Hepatic stellate cell (primary cell): ENCODE measurements around the gene RFLNA.
A peak's percentile ranks its signal among the peaks of the same experiment; 100 is the strongest.

Source experiments
- DNase-seq: peaks from one replicate; pipeline ENCODE4 v3.0.0; 2011; ENCODE audit warnings: low spot score

RFLNA gene

DNA sequence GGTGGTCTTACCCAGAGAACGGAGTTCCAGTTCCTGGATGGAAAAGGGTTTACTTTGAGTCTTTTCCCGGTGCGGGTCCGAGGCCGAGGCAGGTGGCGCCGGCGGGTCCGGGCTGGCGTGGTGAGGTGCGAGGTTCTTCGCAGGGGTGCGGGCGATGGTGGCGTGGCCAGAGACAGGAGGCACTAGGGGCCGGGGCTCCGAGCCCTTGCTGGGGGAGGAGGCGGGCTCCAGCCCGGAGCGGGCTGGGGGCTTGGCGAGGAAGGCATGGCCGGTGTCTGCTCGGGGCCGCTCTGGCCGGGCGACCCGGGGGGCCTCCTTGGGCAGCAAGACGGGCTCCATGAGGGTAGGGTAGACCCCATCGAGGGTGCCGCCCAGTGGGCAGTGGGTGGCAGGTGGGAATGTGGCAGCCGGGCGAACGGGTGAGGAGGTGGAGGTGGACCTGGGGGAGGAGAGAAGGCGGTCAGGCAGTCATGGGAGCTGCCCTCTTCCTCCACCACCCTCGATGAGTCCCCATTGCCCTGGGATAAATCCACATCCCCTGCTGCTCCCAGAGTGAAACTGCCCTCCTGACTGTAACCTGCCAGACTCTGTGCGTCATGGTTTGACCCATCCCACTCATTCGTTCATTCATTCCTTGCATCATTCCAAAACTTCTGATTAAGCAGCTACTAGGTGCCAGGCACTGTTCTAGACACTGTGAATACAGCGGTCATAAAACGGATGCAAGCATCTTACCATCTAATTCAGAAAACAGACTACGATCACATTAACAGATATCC is 42.0 kb downstream of the RFLNA start:
- DNase-seq = no peak

GRCh38 chr12:124337622-124338021 is 42.7 kb downstream of the RFLNA start:
- no peak for DNase-seq

GRCh38 chr12:124338448-124338847 is 43.6 kb downstream of the RFLNA start:
- peak; percentile 43 for DNase-seq

DNA sequence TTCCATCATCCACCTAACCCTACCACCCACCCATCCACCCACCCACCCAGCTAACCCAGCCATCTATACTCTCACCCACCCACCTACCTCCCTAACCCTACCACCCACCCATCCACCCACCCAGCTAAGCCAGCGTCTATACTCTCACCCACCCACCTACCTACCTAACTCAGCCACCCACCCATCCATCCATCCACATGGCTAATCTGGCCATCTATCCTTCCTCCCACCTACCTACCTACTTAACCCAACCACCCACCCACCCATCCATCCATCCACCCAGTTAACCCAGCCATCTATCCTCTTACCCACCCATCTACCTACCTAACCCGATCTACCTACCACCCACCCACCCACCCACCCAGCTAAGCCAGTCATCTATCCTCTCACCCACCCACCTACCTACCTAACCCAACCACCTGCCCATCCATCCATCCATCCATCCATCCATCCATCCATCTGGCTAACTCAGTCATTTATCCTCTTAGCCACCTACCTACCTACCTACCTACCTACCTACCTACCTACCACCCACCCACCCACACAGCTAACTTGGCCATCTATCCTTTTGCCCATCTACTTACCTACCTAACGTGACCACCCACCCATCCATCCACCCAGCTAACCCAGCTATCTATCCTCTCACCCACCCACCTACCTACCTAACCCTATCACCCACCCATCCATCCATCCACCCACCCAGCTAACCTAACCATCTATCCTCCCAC is 44.1 kb downstream of the RFLNA start:
- no peak for DNase-seq

DNA sequence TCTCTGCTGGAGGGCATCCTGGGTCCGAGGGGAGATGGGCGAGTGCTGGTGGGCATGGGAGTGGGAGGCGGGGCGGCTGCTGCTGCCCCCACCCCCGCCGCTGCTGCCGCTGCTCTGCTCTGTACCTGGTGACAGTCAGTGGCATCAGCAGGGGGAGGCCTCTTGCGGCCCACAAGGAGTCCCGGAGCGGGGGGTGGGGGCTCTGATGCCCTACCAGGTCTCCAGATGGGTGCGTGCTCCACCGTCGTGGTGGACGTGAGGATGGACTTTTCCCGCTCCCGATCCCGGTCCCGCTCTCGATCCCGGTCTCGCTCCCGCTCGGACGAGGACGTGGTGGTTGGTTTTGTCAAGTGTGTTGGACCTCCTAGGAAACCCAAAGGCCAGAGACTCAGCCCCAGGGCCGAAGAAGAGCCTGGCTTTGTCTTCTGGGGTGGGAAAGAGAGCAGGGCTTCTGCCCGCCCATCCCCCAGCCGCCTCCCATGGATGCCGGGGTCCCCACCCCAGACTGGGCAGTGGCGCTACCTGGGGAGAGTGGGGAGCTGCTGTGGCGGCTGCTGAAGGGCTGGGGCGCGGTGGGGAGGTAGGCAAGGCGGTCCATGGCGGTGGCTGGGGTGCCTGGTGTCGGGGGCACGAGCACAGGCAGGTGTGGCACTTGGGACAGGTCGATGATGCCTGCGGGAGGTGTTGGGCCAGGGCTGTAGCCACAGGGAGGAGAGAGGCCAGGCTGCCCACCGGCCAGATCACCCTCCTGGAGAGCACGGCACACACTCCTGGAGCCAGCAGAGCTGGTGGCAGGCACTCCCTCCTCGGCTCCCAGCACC is 45.4 kb downstream of the RFLNA start:
- no peak for DNase-seq

DNA sequence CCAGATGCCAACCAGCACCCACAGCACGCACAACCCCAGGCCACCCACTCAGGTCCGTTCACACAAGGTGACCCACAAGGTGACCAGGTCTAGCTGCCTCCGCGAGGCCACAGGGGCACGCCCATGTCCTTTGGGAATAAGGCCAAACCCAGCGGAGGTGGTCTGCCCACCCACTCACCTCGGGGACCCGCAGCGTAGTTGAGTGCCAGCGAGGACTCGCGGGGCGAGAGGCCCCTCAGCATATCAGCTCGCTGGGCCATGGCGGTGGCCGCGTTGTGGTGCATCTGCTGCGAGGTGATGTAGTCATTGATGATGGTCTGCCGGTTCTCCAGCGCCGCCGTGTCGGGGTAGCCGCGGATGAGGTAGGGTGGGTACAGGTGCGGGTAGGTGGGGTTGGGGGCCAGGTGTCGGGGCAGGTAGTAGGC is 46.8 kb downstream of the RFLNA start:
- DNase-seq = no peak

- DNase-seq = no peak
Measured at GRCh38 chr12:124344022-124344421, 49.1 kb downstream of the RFLNA start.

DNA sequence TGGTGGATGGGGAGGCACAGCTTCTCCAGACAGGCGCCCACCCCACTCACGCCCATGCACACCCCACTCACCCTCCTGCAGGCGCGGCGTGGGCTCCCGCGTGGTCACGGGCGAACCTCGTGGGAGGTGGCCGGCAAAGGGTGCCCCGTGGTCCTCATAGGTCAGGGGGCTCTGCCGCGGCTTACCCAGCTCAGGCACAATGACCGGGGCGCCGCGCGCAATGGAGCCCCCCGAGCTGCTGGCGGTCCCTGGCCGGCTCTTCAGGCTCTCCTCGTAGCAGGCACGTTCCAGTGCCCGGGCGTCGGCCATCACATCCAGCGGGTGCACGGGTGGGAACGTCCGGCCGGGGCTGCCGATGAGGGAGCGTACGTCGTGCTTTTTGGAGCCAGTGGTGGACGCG is 49.6 kb downstream of the RFLNA start:
- no peak for DNase-seq

DNA sequence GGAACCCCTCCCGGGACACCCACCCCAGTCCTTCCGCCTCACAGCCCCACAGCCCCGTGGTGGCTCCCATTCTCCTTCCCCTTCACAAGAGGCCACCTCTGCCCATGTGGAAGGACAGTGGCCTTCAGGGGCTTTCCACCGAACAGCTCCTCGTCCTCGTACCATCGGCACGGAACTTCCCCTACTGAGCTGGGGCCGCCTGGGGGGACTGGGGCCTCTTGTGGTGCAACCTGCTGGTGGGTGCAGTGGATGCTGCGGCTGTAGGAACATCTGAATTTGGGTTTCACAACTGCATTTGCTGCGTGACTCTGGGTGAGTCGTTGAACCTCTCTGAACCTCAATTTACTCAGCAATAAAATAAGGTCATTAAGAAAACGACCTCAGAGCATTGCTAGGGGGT is 50.9 kb downstream of the RFLNA start:
- DNase-seq = no peak

- no peak for DNase-seq
Measured at GRCh38 chr12:124346425-124347168, 51.7 kb downstream of the RFLNA start.

- DNase-seq = no peak
Measured at GRCh38 chr12:124347335-124347734, 52.4 kb downstream of the RFLNA start.

GRCh38 chr12:124347805-124348658 is 53.1 kb downstream of the RFLNA start:
- DNase-seq = no peak

GRCh38 chr12:124348659-124349380 is 53.9 kb downstream of the RFLNA start:
- no peak for DNase-seq

DNA sequence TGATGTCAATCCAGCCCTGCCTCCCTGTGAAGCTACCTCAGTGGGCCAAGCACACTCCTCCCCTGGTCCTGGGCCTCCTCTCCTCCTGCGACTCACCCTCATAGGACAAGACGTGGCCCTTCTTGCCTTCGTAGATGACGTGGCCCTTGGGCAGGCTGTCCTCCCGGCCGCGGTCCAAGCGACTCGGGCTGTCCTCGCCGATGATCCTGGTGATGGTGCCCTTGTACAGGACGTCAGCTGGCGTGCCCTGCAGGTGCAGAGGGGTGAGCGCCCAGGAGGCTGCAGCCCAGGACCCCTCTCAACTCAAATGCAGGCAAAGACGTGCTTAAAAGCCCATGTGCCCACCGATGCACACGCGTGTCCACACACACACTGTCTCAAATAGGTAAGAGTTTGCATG is 55.6 kb downstream of the RFLNA start:
- no peak for DNase-seq

DNA sequence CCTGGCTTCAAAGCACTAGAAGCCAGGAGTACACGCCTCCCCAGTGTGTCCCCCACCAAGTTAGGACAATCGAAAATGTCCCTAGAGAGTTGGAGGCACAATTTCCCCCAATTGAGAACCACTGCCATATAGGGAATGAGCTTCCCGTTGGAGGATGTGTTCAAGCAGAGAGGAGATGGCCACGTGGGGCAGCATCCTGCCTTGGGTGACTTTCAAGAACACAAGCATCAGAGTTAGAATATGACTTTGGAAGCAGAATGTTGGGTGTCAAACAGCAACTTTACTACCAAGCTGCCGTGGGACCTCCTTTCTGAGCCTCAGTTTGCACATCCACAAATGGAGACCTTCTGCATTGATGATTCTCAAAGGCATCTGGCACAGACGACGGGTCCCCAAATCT is 56.5 kb downstream of the RFLNA start:
- no peak for DNase-seq

GRCh38 chr12:124352257-124352656 is 57.4 kb downstream of the RFLNA start:
- DNase-seq = no peak

- DNase-seq = no peak
Measured at GRCh38 chr12:124352839-124353238, 57.9 kb downstream of the RFLNA start.

- DNase-seq = no peak
Measured at GRCh38 chr12:124354400-124354799, 59.5 kb downstream of the RFLNA start.

GRCh38 chr12:124356221-124356620 is 61.3 kb downstream of the RFLNA start:
- no peak for DNase-seq

DNA sequence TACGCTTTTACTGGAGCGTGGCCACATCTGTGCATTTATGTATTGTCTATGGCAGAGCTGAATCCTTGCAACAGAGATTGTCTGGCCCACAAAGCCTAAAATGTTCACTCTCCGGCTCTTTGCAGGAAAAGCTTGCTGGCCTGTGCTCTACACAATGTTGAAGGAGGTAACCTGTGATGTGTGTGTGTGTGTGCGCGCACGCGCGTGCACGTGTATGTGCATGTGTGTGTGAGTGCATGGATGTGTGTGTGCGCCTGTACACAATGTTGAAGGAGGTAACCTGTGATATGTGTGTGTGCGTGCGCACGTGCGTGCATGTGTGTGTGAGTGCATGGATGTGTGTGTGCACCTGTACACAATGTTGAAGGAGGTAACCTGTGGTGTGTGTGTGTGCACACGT is 62.7 kb downstream of the RFLNA start:
- DNase-seq = no peak
